ENCODE measurements around the gene RER1.

DNA sequence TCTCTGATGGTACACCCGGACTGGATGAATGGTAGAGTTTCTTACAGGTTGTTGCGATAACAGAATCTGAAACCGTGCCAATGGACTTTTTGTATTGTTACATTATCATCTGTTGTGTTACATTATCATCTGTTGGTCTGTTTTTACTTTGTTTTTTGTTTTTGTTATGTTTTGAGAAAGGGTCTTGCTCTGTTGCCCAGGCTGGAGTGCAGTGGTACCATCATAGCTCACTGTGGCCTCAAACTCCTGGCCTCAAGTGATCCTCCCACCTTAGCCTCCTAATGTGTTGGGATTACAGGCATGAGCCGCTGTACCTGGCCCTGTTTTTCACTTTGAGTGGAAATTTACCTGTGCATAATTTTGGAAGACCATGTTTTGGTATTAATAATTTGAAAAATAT is 30.9 kb downstream of the RER1 start:
- TF ChIP-seq ZNF274 (IDR thresholded peaks at IDR 0.05; ENCODE audit: low read depth, low read length) (no peak), YY1 (IDR thresholded peaks at IDR 0.05; ENCODE audit: insufficient read depth, insufficient read length) (no peak)

All from NT2/D1 (cell line).